Measurements from ENCODE around the gene UBTD2. TPM values are rescaled to one million over a fixed set of nuclear protein-coding genes. Genes with fewer than 3 reads are reported as not detected.

UBTD2 gene
- total and polyA plus RNA-seq, 2 experiments from 2014 or later, result 17.9 to 46.3 TPM

DNA sequence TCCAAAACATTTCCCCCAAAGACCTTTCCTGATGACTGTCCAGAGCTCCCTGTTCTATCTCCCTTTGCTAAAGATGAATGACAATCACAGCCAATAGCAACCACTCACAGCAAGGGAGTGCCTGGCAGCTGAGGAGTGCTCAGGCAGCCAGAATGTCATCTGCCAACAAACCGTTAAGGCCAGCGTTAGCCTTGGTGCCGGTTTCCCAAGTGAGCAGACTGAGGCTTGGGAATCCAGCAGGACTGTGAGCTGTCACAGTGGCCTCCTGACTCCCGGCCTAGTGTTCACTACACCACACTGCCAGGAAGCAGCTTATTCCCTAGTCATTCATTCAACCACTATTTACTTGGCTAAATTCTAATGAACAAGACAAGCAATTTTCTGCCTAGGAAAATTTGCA is 120.2 kb downstream of the UBTD2 start:
- Histone ChIP-seq H4K20me1 (replicated peaks; ENCODE audit: insufficient read depth) (no peaks in the 10 kb centered on the region; the same call in 1 of the 2 replicates), H3K36me3 (ENCODE audit: insufficient read depth) (no peaks in the 10 kb centered on the region), H3K4me3 (no peak overlapping the region), H3K27me3 (ENCODE audit: insufficient read depth) (no peaks in the 10 kb centered on the region), H3K27ac (ENCODE audit: low read depth) (no peak overlapping the region), H3K4me2 (no peak overlapping the region), H3K79me2 (replicated peaks; ENCODE audit: insufficient read depth) (peaks cover 16% of the 10 kb centered on the region; the same call in 1 of the 2 replicates), H2AFZ (no peak overlapping the region), H3K9me2 (ENCODE audit: insufficient read depth) (no peaks in the 10 kb centered on the region), H3F3A (replicated peaks; ENCODE audit: low read depth) (peaks cover 3% of the 10 kb centered on the region; the same call in 1 of the 2 replicates), H3K4me1 (ENCODE audit: insufficient read depth) (no peaks in the 10 kb centered on the region)
- Mint-ChIP-seq H3K27me3 (ENCODE audit: insufficient read depth, low read depth, poor library complexity) (no peaks in the 10 kb centered on the region), H3K27ac (no peak overlapping the region), H3K9me3 (no peaks in the 10 kb centered on the region; the same call in 2 of the 3 replicates), H3K4me3 (no peak overlapping the region), H3K36me3 (ENCODE audit: low read depth) (no peaks in the 10 kb centered on the region; the same call in 2 of the 3 replicates), H3K4me1 (no peaks in the 10 kb centered on the region; the same call in 2 of the 3 replicates)
- no peak for TF ChIP-seq NANOG (IDR thresholded peaks at IDR 0.05; ENCODE audit: borderline replicate concordance)
- TF ChIP-seq, protein P1, sequence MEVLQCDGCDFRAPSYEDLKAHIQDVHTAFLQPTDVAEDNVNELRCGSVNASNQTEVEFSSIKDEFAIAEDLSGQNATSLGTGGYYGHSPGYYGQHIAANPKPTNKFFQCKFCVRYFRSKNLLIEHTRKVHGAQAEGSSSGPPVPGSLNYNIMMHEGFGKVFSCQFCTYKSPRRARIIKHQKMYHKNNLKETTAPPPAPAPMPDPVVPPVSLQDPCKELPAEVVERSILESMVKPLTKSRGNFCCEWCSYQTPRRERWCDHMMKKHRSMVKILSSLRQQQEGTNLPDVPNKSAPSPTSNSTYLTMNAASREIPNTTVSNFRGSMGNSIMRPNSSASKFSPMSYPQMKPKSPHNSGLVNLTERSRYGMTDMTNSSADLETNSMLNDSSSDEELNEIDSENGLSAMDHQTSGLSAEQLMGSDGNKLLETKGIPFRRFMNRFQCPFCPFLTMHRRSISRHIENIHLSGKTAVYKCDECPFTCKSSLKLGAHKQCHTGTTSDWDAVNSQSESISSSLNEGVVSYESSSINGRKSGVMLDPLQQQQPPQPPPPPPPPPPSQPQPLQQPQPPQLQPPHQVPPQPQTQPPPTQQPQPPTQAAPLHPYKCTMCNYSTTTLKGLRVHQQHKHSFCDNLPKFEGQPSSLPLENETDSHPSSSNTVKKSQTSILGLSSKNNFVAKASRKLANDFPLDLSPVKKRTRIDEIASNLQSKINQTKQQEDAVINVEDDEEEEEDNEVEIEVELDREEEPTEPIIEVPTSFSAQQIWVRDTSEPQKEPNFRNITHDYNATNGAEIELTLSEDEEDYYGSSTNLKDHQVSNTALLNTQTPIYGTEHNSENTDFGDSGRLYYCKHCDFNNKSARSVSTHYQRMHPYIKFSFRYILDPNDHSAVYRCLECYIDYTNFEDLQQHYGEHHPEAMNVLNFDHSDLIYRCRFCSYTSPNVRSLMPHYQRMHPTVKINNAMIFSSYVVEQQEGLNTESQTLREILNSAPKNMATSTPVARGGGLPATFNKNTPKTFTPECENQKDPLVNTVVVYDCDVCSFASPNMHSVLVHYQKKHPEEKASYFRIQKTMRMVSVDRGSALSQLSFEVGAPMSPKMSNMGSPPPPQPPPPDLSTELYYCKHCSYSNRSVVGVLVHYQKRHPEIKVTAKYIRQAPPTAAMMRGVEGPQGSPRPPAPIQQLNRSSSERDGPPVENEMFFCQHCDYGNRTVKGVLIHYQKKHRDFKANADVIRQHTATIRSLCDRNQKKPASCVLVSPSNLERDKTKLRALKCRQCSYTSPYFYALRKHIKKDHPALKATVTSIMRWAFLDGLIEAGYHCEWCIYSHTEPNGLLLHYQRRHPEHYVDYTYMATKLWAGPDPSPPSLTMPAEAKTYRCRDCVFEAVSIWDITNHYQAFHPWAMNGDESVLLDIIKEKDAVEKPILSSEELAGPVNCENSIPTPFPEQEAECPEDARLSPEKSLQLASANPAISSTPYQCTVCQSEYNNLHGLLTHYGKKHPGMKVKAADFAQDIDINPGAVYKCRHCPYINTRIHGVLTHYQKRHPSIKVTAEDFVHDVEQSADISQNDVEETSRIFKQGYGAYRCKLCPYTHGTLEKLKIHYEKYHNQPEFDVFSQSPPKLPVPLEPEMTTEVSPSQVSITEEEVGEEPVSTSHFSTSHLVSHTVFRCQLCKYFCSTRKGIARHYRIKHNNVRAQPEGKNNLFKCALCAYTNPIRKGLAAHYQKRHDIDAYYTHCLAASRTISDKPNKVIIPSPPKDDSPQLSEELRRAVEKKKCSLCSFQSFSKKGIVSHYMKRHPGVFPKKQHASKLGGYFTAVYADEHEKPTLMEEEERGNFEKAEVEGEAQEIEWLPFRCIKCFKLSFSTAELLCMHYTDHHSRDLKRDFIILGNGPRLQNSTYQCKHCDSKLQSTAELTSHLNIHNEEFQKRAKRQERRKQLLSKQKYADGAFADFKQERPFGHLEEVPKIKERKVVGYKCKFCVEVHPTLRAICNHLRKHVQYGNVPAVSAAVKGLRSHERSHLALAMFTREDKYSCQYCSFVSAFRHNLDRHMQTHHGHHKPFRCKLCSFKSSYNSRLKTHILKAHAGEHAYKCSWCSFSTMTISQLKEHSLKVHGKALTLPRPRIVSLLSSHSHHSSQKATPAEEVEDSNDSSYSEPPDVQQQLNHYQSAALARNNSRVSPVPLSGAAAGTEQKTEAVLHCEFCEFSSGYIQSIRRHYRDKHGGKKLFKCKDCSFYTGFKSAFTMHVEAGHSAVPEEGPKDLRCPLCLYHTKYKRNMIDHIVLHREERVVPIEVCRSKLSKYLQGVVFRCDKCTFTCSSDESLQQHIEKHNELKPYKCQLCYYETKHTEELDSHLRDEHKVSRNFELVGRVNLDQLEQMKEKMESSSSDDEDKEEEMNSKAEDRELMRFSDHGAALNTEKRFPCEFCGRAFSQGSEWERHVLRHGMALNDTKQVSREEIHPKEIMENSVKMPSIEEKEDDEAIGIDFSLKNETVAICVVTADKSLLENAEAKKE (CRISPR knock-in tag; IDR thresholded peaks at IDR 0.05), result no peak
- no peak for TF ChIP-seq ETS1 (IDR thresholded peaks at IDR 0.05)
- TF ChIP-seq CREB1 (CRISPR knock-in tag; IDR thresholded peaks at IDR 0.05; ENCODE audit: low read depth), result no peak
- TF ChIP-seq ZNF331 (CRISPR knock-in tag; IDR thresholded peaks at IDR 0.05; ENCODE audit: low read depth), result no peak
- no peak for TF ChIP-seq EZH2 (IDR thresholded peaks at IDR 0.05; ENCODE audit: low read depth, unreplicated experiment)
- TF ChIP-seq JUNB (IDR thresholded peaks at IDR 0.05; ENCODE audit: unreplicated experiment), result no peak
- no peak for TF ChIP-seq STAT1 (IDR thresholded peaks at IDR 0.05; ENCODE audit: unreplicated experiment)
- TF ChIP-seq, protein P2, sequence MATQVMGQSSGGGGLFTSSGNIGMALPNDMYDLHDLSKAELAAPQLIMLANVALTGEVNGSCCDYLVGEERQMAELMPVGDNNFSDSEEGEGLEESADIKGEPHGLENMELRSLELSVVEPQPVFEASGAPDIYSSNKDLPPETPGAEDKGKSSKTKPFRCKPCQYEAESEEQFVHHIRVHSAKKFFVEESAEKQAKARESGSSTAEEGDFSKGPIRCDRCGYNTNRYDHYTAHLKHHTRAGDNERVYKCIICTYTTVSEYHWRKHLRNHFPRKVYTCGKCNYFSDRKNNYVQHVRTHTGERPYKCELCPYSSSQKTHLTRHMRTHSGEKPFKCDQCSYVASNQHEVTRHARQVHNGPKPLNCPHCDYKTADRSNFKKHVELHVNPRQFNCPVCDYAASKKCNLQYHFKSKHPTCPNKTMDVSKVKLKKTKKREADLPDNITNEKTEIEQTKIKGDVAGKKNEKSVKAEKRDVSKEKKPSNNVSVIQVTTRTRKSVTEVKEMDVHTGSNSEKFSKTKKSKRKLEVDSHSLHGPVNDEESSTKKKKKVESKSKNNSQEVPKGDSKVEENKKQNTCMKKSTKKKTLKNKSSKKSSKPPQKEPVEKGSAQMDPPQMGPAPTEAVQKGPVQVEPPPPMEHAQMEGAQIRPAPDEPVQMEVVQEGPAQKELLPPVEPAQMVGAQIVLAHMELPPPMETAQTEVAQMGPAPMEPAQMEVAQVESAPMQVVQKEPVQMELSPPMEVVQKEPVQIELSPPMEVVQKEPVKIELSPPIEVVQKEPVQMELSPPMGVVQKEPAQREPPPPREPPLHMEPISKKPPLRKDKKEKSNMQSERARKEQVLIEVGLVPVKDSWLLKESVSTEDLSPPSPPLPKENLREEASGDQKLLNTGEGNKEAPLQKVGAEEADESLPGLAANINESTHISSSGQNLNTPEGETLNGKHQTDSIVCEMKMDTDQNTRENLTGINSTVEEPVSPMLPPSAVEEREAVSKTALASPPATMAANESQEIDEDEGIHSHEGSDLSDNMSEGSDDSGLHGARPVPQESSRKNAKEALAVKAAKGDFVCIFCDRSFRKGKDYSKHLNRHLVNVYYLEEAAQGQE (IDR thresholded peaks at IDR 0.05; ENCODE audit: unreplicated experiment), result no peak
- no peak for TF ChIP-seq CTCF (conservative IDR thresholded peaks at IDR 0.05; ENCODE audit: low read depth in 2 of 2)
- no peak for TF ChIP-seq POLR2AphosphoS5 (IDR thresholded peaks at IDR 0.05; ENCODE audit: low read depth)
- TF ChIP-seq ZNF114 (CRISPR knock-in tag; IDR thresholded peaks at IDR 0.05), result no peak
- TF ChIP-seq EZH2phosphoT487 (IDR thresholded peaks at IDR 0.05; ENCODE audit: unreplicated experiment), result no peak
- no peak; the same call in 2 of the 3 replicates for ATAC-seq
- DNase-seq (ENCODE audit: low spot score), result no peak

Data from GM23338 (cell line).